Fibroblast of mammary gland (primary cell): ENCODE measurements around the gene SCRN1.
"Not testable (repeated sequence)": the region's sequence is repeated elsewhere in the genome, so short reads cannot be mapped to it uniquely, and the experiment has no call there.

Experiments
- DNase-seq: peaks from one replicate; pipeline ENCODE4 v3.0.0-alpha.2; 2010; ENCODE audit warnings: low read depth
- H3K4me3 ChIP-seq: 2 replicates; pipeline ENCODE4 v1.5.1; 2011; ENCODE audit warnings: low read depth, mild to moderate bottlenecking, low read length, moderate library complexity; ENCODE audit not compliant: control insufficient read depth
- CTCF ChIP-seq: conservative IDR thresholded peaks from 2 replicates; pipeline ENCODE4 v1.5.1; 2011; ENCODE audit warnings: low read depth, low read length, inconsistent platforms; ENCODE audit not compliant: control insufficient read depth, insufficient read depth

SCRN1 gene

GRCh38 chr7:29895559-29895958, 94.0 kb downstream of the SCRN1 start:
- H3K4me3 ChIP-seq: no peak overlapping the region
- no peak for TF ChIP-seq CTCF
- DNase-seq: no peak

- TF ChIP-seq CTCF: no peak
- no peak for DNase-seq
- no peak overlapping the region for H3K4me3 ChIP-seq
These were observed 95.3 kb downstream of the SCRN1 start for GRCh38 chr7:29894256-29894655.

- DNase-seq: no peak
- TF ChIP-seq CTCF: no peak
- H3K4me3 ChIP-seq: no peak overlapping the region
These were observed 96.1 kb downstream of the SCRN1 start for GRCh38 chr7:29893351-29893965.

- no peak for DNase-seq
- H3K4me3 ChIP-seq: no peak overlapping the region
- TF ChIP-seq CTCF: no peak
These were observed 97.4 kb downstream of the SCRN1 start for GRCh38 chr7:29892231-29892630.

- no peak for TF ChIP-seq CTCF
- no peak for DNase-seq
- H3K4me3 ChIP-seq: no peak overlapping the region
These were observed 97.8 kb downstream of the SCRN1 start for GRCh38 chr7:29891766-29892165.

GRCh38 chr7:29890786-29891185, 98.8 kb downstream of the SCRN1 start:
- not testable (repeated sequence) for DNase-seq, H3K4me3 ChIP-seq

- no peak overlapping the region for H3K4me3 ChIP-seq
- DNase-seq: no peak
- TF ChIP-seq CTCF: no peak
These were observed 99.3 kb downstream of the SCRN1 start for GRCh38 chr7:29890251-29890650.

GRCh38 chr7:29889288-29889687, 100.3 kb downstream of the SCRN1 start:
- DNase-seq: no peak
- no peak overlapping the region for H3K4me3 ChIP-seq
- TF ChIP-seq CTCF: no peak
